Neutrophil (primary cell): ENCODE results near the gene PRR5L.

ENCODE experiments used
- H3K27ac ChIP-seq: fragments of 200-600 bp; sonication (generic); 2 replicates; pipeline ENCODE4 v1.5.1; 2016; ENCODE audit warnings: mild to moderate bottlenecking, moderate library complexity
- H3K27me3 ChIP-seq: fragments of 200-600 bp; sonication (generic); 2 replicates; pipeline ENCODE4 v1.6.0; 2016; ENCODE audit warnings: mild to moderate bottlenecking
- H3K36me3 ChIP-seq: fragments of 200-600 bp; sonication (generic); 2 replicates; pipeline ENCODE4 v1.5.1; 2017
- H3K4me1 ChIP-seq, 2 experiments: fragments of 200-600 bp in 1 of 2; sonication (generic) in 1 of 2; 1 replicate in 1 of 2; 2 replicates in 1 of 2; pipeline versions ENCODE4 v1.5.1 to v1.6.1; 2013 to 2016; ENCODE audit warnings: low read depth in 1 of 2, low read length in 1 of 2, mild to moderate bottlenecking in 1 of 2, moderate library complexity in 1 of 2; ENCODE audit not compliant: control insufficient read depth in 1 of 2, insufficient read depth in 1 of 2
- H3K4me3 ChIP-seq, 2 experiments: fragments of 200-600 bp in 1 of 2; sonication (generic) in 1 of 2; 1 replicate in 1 of 2; 2 replicates in 1 of 2; pipeline ENCODE4 v1.5.1; 2013 to 2016; ENCODE audit warnings: low read depth in 1 of 2, low read length in 1 of 2, mild to moderate bottlenecking in 1 of 2, moderate library complexity in 1 of 2
- H3K9me3 ChIP-seq: fragments of 200-600 bp; sonication (generic); 2 replicates; pipeline ENCODE4 v1.5.1; 2016
- TF ChIP-seq, protein P1 (sequence below): fragments of 200-600 bp; sonication (generic); IDR thresholded peaks from 2 replicates; pipeline ENCODE4 v1.5.1; 2016; ENCODE audit warnings: antibody characterized with exemption

PRR5L gene

GRCh38 chr11:36363361-36364268 is 67.5 kb downstream of the PRR5L start:
- Histone ChIP-seq H3K27ac (no peak overlapping the region), H3K36me3 (no peaks in the 10 kb centered on the region), H3K9me3 (no peaks in the 10 kb centered on the region), H3K4me1 (peaks cover 9 to 19% of the 10 kb centered on the region in 2 experiments), H3K4me3 (no peak overlapping the region), H3K27me3 (peaks cover 41% of the 10 kb centered on the region)
- TF ChIP-seq, protein P1, sequence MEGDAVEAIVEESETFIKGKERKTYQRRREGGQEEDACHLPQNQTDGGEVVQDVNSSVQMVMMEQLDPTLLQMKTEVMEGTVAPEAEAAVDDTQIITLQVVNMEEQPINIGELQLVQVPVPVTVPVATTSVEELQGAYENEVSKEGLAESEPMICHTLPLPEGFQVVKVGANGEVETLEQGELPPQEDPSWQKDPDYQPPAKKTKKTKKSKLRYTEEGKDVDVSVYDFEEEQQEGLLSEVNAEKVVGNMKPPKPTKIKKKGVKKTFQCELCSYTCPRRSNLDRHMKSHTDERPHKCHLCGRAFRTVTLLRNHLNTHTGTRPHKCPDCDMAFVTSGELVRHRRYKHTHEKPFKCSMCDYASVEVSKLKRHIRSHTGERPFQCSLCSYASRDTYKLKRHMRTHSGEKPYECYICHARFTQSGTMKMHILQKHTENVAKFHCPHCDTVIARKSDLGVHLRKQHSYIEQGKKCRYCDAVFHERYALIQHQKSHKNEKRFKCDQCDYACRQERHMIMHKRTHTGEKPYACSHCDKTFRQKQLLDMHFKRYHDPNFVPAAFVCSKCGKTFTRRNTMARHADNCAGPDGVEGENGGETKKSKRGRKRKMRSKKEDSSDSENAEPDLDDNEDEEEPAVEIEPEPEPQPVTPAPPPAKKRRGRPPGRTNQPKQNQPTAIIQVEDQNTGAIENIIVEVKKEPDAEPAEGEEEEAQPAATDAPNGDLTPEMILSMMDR = no peak

- Histone ChIP-seq H3K27ac (no peak overlapping the region), H3K9me3 (no peaks in the 10 kb centered on the region), H3K4me1 (peaks cover 9 to 19% of the 10 kb centered on the region in 2 experiments), H3K27me3 (peaks cover 41% of the 10 kb centered on the region), H3K4me3 (no peak overlapping the region), H3K36me3 (no peaks in the 10 kb centered on the region)
- TF ChIP-seq, protein P1 = no peak
Observed at GRCh38 chr11:36364551-36365325, 68.7 kb downstream of the PRR5L start.

GRCh38 chr11:36365907-36366306 is 69.8 kb downstream of the PRR5L start:
- H3K27me3 ChIP-seq = peaks cover 41% of the 10 kb centered on the region
- H3K4me1 ChIP-seq = peaks cover 9 to 16% of the 10 kb centered on the region in 2 experiments
- no peaks in the 10 kb centered on the region for H3K36me3 ChIP-seq
- H3K4me3 ChIP-seq = no peak overlapping the region
- TF ChIP-seq, protein P1 = no peak
- H3K9me3 ChIP-seq = no peaks in the 10 kb centered on the region
- H3K27ac ChIP-seq = peak overlapping the region; percentile 18

DNA sequence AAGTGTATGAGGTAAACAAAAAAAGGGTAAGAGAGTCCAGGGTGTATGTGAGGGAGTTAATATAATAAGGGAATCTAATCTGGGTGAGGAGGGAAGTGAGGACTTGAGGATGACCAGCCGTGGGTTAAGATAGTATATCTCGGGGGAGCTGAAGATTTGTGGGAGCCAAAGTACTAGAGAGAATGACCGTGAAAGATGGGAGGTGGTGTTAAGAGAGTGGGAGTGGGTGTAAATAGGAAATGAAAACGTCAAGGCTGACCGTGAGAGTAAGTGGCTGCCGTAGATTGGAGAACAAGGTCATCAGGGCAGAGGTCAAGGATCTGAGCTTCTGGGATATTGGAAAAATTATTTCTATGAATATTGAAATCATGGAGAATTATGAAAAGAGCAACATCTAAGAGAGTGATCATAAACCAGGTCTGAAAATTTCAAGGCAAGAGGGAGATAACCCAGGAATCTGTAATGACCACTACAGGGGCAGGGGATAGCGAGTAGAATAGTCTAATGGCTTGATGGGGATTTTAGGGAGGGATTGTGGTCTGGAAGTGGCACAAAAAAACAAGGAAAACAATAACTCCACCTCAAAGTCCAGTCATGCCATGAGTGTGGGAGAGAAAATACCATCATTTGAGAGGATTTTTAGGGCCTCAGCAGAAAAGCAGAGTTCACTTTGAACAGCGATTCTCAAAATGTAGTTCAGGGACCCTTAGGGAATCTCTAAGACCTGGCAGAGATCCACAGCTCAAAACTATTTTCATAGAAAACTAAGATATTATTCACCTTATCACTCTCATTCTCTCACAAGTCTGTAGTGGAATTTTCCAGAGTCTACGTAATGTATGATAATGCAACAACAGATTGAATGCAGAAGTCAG is 72.0 kb downstream of the PRR5L start:
- TF ChIP-seq, protein P1 = no peak
- H3K27me3 ChIP-seq = peaks cover 29% of the 10 kb centered on the region
- H3K9me3 ChIP-seq = no peaks in the 10 kb centered on the region
- H3K36me3 ChIP-seq = no peaks in the 10 kb centered on the region
- H3K27ac ChIP-seq = no peak overlapping the region
- no peak overlapping the region for H3K4me3 ChIP-seq
- peaks cover 9 to 12% of the 10 kb centered on the region in 2 experiments for H3K4me1 ChIP-seq

DNA sequence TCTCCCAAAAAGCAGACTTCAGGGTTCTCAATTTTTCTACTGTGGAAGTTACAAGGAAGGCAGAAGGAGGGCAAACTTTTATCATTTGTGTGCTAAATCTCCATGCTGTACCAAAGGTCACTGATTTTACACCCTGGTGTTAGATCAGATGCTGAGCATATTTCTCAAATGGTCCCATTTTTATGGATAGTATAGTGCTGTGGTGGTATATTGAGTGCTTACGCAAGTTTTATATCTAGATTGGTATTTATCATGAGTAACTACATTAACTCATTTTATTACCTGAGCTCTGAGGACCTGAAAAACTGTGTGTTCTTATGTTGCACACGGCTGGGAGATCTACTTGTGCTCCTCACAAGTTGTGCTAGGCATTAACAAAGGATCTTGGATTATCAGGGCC is 75.1 kb downstream of the PRR5L start:
- Histone ChIP-seq H3K27me3 (peaks cover 41% of the 10 kb centered on the region), H3K27ac (no peak overlapping the region), H3K4me3 (no peak overlapping the region), H3K36me3 (no peaks in the 10 kb centered on the region), H3K4me1 (peaks cover under 1 to 7% of the 10 kb centered on the region in 2 experiments), H3K9me3 (no peaks in the 10 kb centered on the region)
- TF ChIP-seq, protein P1 = no peak
